Measurements from ENCODE around the gene KLHL6. TPM values are rescaled to one million over a fixed set of nuclear protein-coding genes. Genes with fewer than 3 reads are reported as not detected.

KLHL6 gene
- total RNA-seq, 1 experiment from 2014 or later: 0.11 TPM

DNA sequence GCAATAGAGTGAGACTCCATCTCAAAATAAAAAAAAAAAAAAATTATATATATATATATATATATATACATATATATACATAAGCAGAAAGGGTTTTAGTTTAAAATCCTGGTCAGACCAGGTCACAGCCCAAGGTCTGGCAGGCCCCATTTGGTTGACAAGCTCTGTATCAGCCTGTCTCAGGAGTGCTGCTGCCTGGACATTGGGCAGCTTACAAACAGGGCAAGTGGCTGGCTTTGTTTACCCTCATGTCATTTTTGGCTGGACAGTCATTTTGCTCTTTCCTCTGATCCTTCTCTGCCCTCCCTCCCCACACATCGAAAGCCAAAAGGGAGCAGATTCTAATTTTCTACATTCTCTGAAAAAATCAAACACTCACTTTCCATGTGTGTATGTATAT, 26.7 kb upstream of the KLHL6 start (continued):
- TF ChIP-seq, protein P1, sequence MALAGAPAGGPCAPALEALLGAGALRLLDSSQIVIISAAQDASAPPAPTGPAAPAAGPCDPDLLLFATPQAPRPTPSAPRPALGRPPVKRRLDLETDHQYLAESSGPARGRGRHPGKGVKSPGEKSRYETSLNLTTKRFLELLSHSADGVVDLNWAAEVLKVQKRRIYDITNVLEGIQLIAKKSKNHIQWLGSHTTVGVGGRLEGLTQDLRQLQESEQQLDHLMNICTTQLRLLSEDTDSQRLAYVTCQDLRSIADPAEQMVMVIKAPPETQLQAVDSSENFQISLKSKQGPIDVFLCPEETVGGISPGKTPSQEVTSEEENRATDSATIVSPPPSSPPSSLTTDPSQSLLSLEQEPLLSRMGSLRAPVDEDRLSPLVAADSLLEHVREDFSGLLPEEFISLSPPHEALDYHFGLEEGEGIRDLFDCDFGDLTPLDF (CRISPR knock-in tag; IDR thresholded peaks at IDR 0.05): no peak

DNA sequence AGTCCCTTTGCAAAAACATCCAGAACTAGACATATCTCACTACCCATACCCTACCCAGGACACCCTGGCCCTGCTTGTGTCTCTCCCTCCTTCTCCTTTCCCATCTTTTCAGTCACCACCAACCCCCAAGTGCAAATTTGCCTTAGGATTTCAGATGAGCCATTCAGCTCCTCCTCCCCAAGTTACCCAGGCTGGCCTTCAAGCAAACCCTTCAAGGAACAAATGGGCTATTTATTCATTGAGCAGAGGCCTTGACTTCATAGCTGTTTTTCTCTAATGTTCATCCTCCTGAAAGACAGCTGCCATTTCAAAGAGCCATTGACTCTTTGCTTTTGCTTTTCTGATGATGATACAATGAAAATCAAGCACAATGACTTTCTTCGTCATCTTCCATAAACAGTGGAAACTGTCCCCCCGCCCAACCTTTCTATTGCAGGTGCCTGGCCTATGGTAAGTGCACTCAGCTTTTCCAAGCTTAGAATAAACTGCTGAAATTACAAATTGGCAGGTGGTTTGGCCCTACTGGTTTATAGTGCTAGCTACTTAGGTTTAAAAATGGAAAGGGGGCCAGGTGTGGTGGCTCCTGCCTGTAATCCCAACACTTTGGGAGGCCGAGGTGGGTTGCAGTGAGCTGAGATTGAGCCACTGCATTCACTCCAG, 26.1 kb upstream of the KLHL6 start:
- POLR2A ChIA-PET: interaction anchor here (0.6 kb wide), 1 partner anchor 11 kb away, joined by 3 read pairs; no protein-coding TSS in a partner anchor
- no peak for DNase-seq (ENCODE audit: low spot score)
- Mint-ChIP-seq H3K36me3 (no peaks in the 10 kb centered on the region), H3K27me3 (ENCODE audit: low read depth) (peaks cover 3% of the 10 kb centered on the region; the same call in 1 of the 2 replicates), H3K4me1 (peaks cover 26% of the 10 kb centered on the region), H3K4me3 (no peak overlapping the region), H3K27ac (no peak overlapping the region), H3K9me3 (no peaks in the 10 kb centered on the region)
- TF ChIP-seq, protein P2, sequence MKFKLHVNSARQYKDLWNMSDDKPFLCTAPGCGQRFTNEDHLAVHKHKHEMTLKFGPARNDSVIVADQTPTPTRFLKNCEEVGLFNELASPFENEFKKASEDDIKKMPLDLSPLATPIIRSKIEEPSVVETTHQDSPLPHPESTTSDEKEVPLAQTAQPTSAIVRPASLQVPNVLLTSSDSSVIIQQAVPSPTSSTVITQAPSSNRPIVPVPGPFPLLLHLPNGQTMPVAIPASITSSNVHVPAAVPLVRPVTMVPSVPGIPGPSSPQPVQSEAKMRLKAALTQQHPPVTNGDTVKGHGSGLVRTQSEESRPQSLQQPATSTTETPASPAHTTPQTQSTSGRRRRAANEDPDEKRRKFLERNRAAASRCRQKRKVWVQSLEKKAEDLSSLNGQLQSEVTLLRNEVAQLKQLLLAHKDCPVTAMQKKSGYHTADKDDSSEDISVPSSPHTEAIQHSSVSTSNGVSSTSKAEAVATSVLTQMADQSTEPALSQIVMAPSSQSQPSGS (CRISPR knock-in tag; IDR thresholded peaks at IDR 0.05; ENCODE audit: borderline replicate concordance, low read depth): no peak
- no peak for TF ChIP-seq FOXJ3 (CRISPR knock-in tag; IDR thresholded peaks at IDR 0.05; ENCODE audit: borderline replicate concordance)
- TF ChIP-seq MXD4 (CRISPR knock-in tag; IDR thresholded peaks at IDR 0.05; ENCODE audit: borderline replicate concordance): no peak
- TF ChIP-seq, protein P3, sequence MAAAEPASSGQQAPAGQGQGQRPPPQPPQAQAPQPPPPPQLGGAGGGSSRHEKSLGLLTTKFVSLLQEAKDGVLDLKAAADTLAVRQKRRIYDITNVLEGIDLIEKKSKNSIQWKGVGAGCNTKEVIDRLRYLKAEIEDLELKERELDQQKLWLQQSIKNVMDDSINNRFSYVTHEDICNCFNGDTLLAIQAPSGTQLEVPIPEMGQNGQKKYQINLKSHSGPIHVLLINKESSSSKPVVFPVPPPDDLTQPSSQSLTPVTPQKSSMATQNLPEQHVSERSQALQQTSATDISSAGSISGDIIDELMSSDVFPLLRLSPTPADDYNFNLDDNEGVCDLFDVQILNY (CRISPR knock-in tag; IDR thresholded peaks at IDR 0.05): no peak
- TF ChIP-seq, protein P4, sequence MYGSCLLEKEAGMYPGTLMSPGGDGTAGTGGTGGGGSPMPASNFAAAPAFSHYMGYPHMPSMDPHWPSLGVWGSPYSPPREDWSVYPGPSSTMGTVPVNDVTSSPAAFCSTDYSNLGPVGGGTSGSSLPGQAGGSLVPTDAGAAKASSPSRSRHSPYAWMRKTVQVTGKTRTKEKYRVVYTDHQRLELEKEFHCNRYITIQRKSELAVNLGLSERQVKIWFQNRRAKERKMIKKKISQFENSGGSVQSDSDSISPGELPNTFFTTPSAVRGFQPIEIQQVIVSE (CRISPR knock-in tag; IDR thresholded peaks at IDR 0.05; ENCODE audit: borderline replicate concordance): no peak
- no peak for TF ChIP-seq TEAD1 (CRISPR knock-in tag; IDR thresholded peaks at IDR 0.05)
- no peak for TF ChIP-seq ZNF423 (CRISPR knock-in tag; IDR thresholded peaks at IDR 0.05)
- no peak for TF ChIP-seq EMX1 (CRISPR knock-in tag; IDR thresholded peaks at IDR 0.05)
- no peak for TF ChIP-seq ZBTB21 (CRISPR knock-in tag; IDR thresholded peaks at IDR 0.05; ENCODE audit: borderline replicate concordance)
- TF ChIP-seq FOXK1 (CRISPR knock-in tag; IDR thresholded peaks at IDR 0.05): no peak
- no peak for ATAC-seq
- CTCF ChIA-PET: interaction anchor here (0.8 to 2.6 kb wide), 2 partner anchors 10 to 185 kb away, joined by 3 to 10 read pairs; no protein-coding TSS in a partner anchor

DNA sequence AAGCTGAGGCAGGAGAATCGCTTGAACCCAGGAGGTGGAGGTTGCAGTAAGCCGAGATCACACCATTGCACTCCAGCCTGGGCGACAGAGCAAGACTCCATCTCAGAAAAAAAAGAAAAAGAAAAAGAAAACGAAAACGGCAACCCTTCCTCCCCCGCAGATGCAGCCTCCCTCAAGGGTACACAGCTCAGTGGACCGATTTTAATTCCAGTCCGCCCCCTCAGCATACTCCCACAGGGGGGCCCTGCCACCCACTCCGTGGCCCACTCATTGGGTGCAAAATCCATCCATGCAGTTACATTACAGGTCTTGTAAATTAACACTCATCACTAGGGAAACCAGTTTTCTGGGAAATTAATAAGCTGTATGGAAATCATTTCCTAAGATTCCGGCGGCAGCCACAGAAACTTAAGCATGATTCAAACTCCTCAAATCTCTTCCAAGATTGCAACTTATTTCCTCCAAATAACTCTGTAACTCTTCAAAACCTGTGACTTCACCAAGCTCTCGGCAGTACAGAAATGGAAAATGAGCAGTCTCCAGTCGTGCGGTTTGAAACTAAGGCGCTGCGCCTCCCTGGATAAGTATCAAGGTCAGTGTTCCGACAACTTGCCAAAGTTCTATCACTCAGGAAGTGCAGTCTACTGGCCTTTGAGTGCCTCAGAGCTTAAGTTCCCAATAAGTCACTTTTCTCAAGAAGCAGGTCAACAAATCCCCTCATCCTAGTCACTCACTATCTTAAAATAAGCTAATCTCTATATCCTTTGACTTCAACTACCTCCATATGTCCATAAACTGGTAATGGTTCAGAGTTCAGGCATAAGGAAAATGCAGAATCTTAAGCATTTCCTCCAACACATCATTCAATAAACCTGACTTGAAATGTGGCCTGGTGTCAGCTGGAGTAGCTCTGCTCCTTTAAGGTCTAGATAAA, 24.7 kb upstream of the KLHL6 start:
- no peak for ATAC-seq
- Mint-ChIP-seq H3K27me3 (ENCODE audit: low read depth) (peaks cover 3% of the 10 kb centered on the region; the same call in 1 of the 2 replicates), H3K4me1 (peaks cover 31% of the 10 kb centered on the region)
- TF ChIP-seq, protein P5, sequence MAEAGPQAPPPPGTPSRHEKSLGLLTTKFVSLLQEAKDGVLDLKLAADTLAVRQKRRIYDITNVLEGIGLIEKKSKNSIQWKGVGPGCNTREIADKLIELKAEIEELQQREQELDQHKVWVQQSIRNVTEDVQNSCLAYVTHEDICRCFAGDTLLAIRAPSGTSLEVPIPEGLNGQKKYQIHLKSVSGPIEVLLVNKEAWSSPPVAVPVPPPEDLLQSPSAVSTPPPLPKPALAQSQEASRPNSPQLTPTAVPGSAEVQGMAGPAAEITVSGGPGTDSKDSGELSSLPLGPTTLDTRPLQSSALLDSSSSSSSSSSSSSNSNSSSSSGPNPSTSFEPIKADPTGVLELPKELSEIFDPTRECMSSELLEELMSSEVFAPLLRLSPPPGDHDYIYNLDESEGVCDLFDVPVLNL (CRISPR knock-in tag; IDR thresholded peaks at IDR 0.05; ENCODE audit: borderline replicate concordance, low read depth): no peak
- TF ChIP-seq, protein P6, sequence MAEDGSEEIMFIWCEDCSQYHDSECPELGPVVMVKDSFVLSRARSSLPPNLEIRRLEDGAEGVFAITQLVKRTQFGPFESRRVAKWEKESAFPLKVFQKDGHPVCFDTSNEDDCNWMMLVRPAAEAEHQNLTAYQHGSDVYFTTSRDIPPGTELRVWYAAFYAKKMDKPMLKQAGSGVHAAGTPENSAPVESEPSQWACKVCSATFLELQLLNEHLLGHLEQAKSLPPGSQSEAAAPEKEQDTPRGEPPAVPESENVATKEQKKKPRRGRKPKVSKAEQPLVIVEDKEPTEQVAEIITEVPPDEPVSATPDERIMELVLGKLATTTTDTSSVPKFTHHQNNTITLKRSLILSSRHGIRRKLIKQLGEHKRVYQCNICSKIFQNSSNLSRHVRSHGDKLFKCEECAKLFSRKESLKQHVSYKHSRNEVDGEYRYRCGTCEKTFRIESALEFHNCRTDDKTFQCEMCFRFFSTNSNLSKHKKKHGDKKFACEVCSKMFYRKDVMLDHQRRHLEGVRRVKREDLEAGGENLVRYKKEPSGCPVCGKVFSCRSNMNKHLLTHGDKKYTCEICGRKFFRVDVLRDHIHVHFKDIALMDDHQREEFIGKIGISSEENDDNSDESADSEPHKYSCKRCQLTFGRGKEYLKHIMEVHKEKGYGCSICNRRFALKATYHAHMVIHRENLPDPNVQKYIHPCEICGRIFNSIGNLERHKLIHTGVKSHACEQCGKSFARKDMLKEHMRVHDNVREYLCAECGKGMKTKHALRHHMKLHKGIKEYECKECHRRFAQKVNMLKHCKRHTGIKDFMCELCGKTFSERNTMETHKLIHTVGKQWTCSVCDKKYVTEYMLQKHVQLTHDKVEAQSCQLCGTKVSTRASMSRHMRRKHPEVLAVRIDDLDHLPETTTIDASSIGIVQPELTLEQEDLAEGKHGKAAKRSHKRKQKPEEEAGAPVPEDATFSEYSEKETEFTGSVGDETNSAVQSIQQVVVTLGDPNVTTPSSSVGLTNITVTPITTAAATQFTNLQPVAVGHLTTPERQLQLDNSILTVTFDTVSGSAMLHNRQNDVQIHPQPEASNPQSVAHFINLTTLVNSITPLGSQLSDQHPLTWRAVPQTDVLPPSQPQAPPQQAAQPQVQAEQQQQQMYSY (CRISPR knock-in tag; IDR thresholded peaks at IDR 0.05): no peak
- TF ChIP-seq, protein P7, sequence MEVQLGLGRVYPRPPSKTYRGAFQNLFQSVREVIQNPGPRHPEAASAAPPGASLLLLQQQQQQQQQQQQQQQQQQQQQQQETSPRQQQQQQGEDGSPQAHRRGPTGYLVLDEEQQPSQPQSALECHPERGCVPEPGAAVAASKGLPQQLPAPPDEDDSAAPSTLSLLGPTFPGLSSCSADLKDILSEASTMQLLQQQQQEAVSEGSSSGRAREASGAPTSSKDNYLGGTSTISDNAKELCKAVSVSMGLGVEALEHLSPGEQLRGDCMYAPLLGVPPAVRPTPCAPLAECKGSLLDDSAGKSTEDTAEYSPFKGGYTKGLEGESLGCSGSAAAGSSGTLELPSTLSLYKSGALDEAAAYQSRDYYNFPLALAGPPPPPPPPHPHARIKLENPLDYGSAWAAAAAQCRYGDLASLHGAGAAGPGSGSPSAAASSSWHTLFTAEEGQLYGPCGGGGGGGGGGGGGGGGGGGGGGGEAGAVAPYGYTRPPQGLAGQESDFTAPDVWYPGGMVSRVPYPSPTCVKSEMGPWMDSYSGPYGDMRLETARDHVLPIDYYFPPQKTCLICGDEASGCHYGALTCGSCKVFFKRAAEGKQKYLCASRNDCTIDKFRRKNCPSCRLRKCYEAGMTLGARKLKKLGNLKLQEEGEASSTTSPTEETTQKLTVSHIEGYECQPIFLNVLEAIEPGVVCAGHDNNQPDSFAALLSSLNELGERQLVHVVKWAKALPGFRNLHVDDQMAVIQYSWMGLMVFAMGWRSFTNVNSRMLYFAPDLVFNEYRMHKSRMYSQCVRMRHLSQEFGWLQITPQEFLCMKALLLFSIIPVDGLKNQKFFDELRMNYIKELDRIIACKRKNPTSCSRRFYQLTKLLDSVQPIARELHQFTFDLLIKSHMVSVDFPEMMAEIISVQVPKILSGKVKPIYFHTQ (CRISPR knock-in tag; IDR thresholded peaks at IDR 0.05): no peak
- TF ChIP-seq, protein P8, sequence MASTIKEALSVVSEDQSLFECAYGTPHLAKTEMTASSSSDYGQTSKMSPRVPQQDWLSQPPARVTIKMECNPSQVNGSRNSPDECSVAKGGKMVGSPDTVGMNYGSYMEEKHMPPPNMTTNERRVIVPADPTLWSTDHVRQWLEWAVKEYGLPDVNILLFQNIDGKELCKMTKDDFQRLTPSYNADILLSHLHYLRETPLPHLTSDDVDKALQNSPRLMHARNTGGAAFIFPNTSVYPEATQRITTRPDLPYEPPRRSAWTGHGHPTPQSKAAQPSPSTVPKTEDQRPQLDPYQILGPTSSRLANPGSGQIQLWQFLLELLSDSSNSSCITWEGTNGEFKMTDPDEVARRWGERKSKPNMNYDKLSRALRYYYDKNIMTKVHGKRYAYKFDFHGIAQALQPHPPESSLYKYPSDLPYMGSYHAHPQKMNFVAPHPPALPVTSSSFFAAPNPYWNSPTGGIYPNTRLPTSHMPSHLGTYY (CRISPR knock-in tag; IDR thresholded peaks at IDR 0.05): no peak
- no peak for TF ChIP-seq NFE2L1 (CRISPR knock-in tag; IDR thresholded peaks at IDR 0.05)

More for the DNA sequence above, 24.7 kb upstream of the KLHL6 start:
- H3K9me3 Mint-ChIP-seq: no peaks in the 10 kb centered on the region
- no peak overlapping the region for H3K27ac Mint-ChIP-seq
- CTCF ChIA-PET: interaction anchor here (0.5 to 2.6 kb wide), 2 partner anchors 12 to 13 kb away, joined by 4 to 10 read pairs; no protein-coding TSS in a partner anchor
- POLR2A ChIA-PET: no interaction called here
- H3K4me3 Mint-ChIP-seq: no peak overlapping the region
- no peaks in the 10 kb centered on the region for H3K36me3 Mint-ChIP-seq
- no peak for DNase-seq (ENCODE audit: low spot score)
